ENCODE measurements around the gene CREB5.

The CREB5 gene

DNA sequence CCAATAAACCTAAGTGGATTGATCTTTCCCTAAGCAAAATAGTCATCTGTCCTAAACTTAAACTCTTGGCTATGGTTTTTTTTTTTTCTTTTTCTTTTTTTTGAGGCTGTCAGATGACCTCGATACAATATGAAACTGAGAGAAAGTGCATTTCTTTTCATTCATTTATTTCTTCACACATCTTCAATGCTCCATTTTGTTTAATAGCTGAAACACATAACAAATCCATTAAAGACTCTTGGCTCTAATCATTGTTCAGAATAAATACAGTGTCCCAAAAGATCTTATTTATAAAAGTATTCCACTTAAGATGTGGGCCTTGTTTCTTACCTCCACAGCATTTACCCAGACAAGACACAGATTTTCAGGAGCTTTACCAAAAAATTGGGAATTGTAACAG is 350.3 kb downstream of the CREB5 start:
- no peak overlapping the region for H3K4me3 ChIP-seq (ENCODE audit: low read depth, low read length)
- DNase-seq, result no peak
- no peak overlapping the region for H3K27ac ChIP-seq
- no peaks in the 10 kb centered on the region for H3K9me3 ChIP-seq (ENCODE audit: severe bottlenecking)
- H3K36me3 ChIP-seq, result no peaks in the 10 kb centered on the region
- TF ChIP-seq, protein P1, sequence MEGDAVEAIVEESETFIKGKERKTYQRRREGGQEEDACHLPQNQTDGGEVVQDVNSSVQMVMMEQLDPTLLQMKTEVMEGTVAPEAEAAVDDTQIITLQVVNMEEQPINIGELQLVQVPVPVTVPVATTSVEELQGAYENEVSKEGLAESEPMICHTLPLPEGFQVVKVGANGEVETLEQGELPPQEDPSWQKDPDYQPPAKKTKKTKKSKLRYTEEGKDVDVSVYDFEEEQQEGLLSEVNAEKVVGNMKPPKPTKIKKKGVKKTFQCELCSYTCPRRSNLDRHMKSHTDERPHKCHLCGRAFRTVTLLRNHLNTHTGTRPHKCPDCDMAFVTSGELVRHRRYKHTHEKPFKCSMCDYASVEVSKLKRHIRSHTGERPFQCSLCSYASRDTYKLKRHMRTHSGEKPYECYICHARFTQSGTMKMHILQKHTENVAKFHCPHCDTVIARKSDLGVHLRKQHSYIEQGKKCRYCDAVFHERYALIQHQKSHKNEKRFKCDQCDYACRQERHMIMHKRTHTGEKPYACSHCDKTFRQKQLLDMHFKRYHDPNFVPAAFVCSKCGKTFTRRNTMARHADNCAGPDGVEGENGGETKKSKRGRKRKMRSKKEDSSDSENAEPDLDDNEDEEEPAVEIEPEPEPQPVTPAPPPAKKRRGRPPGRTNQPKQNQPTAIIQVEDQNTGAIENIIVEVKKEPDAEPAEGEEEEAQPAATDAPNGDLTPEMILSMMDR (IDR thresholded peaks at IDR 0.05; ENCODE audit: low read depth, low read length), result no peak
- H3K27me3 ChIP-seq (ENCODE audit: insufficient read depth, low read depth, severe bottlenecking), result peaks cover 69% of the 10 kb centered on the region

DNA sequence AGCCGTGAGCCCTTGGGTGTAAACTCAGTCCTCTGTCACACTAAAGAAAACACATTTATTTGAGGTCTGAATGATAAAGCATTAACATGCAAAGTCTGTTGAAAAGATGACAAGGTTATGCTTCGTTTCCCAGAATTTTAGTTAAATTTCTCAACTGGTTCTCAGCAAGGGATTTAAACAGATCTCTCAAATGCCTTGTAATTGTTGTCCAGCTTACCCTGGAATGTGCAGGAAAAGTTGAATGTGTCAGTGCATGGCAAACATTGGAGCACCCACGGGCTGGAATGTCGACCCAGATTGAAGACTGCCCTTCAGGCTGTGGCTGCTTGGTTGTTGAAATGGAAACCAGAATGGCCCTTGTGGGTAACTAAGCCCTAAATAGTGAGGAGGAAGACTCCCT is 354.0 kb downstream of the CREB5 start:
- Histone ChIP-seq H3K4me3 (ENCODE audit: low read depth, low read length) (no peak overlapping the region), H3K9me3 (ENCODE audit: severe bottlenecking) (no peaks in the 10 kb centered on the region), H3K27me3 (ENCODE audit: insufficient read depth, low read depth, severe bottlenecking) (peaks cover 74% of the 10 kb centered on the region), H3K36me3 (no peaks in the 10 kb centered on the region), H3K27ac (no peak overlapping the region)
- TF ChIP-seq, protein P1 (IDR thresholded peaks at IDR 0.05; ENCODE audit: low read depth, low read length), result no peak
- no peak for DNase-seq

DNA sequence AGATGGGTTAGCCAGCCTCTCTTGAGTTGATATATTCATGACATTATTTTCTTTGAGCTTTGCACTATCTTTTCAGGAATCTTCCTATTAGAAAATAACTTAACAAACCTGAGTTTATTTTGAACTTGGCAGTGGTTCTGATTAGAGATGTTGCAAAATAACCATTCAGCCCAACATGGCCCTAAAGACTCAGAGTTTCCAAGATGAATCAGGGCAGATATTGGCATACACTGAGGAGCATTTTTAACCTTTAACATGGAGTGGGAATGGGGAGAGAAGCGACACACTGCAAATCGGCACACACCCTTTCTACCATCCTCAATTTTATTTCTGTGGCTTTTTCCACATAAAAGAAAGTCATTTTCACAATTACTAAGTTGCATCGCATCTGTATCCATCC is 355.0 kb downstream of the CREB5 start:
- H3K9me3 ChIP-seq (ENCODE audit: severe bottlenecking), result no peaks in the 10 kb centered on the region
- peaks cover 70% of the 10 kb centered on the region for H3K27me3 ChIP-seq (ENCODE audit: insufficient read depth, low read depth, severe bottlenecking)
- no peak overlapping the region for H3K4me3 ChIP-seq (ENCODE audit: low read depth, low read length)
- TF ChIP-seq, protein P1 (IDR thresholded peaks at IDR 0.05; ENCODE audit: low read depth, low read length), result no peak
- no peak overlapping the region for H3K27ac ChIP-seq
- DNase-seq, result no peak
- H3K36me3 ChIP-seq, result no peaks in the 10 kb centered on the region

DNA sequence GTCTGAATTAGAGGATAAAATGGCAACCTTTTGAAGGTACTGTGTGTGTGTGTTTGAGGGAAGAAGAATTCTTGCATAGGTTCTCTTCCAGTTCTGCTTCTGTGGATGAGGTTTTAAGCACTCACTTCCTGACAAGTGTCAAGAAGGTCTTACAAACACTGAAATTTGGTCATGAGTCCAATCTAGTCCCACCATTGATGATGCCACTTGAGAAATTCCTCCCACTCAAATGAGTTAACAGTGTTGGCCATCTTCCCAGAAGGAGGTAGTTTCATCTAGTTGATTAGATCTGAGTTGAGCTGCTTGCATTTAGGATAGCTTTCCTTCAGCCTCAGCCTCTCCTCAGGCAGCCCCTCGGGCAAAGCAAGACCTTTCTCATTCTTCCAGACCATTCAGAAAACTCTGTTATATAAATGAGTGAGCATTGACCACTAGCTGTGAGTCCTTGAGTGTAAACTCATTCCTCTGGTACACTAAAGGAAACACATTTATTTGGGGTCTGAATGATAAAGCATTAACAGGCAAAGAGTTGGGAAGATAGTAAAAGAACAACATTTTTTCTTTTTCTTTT is 356.3 kb downstream of the CREB5 start:
- Histone ChIP-seq H3K36me3 (no peaks in the 10 kb centered on the region), H3K27ac (no peak overlapping the region), H3K27me3 (ENCODE audit: insufficient read depth, low read depth, severe bottlenecking) (peaks cover 72% of the 10 kb centered on the region), H3K4me3 (ENCODE audit: low read depth, low read length) (no peak overlapping the region), H3K9me3 (ENCODE audit: severe bottlenecking) (no peaks in the 10 kb centered on the region)
- DNase-seq, result no peak
- TF ChIP-seq, protein P1 (IDR thresholded peaks at IDR 0.05; ENCODE audit: low read depth, low read length), result no peak

DNA sequence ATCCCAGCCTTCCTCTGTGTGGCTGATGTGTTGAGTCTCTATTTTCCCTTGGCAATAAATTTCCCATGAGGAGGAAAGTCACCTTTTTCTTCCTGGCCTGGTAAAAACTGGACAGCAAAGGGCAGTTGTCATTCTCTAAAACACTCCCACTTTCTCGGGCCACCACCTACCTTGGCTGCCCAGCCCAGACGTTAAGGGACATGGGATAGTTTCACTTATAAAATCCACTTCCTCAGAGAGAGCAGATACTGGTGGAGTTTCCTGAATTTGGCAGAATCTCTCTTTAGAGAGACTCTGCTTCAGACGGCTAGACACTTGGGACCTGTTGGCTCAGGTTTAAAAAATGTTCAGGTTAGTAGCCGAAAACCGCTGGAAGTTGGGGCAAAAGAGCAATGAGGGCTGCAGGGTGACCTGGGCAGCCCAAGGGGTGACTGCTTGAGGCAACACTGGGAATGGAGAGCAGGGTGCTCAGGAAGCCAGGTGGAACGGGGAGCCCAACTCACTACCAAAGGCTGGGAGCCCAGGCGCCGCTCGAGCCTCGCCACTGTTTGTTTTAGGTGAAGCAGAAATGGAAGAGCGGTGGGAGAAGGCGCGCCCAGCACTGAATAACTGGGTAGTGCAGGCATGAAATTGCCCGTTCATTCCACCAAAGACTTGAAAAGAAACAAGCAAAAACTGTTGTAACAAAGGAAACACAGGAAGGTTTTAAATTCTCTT is 359.7 kb downstream of the CREB5 start:
- no peak overlapping the region for H3K27ac ChIP-seq
- TF ChIP-seq, protein P1 (IDR thresholded peaks at IDR 0.05; ENCODE audit: low read depth, low read length), result no peak
- H3K36me3 ChIP-seq, result no peaks in the 10 kb centered on the region
- peaks cover 69% of the 10 kb centered on the region for H3K27me3 ChIP-seq (ENCODE audit: insufficient read depth, low read depth, severe bottlenecking)
- H3K9me3 ChIP-seq (ENCODE audit: severe bottlenecking), result no peaks in the 10 kb centered on the region
- no peak for DNase-seq
- H3K4me3 ChIP-seq (ENCODE audit: low read depth, low read length), result no peak overlapping the region
